B cell (primary cell): Measurements from ENCODE around the gene FBXO2. TPM values are rescaled to one million over a fixed set of nuclear protein-coding genes. Genes with fewer than 3 reads are reported as not detected.

Experiments
- ATAC-seq: fragments of 200-7000 bp; cut with Tn5 transposase; one replicate; pipeline ENCODE4 v1.10.0; 2021; ENCODE audit warnings: low read depth, mild to moderate bottlenecking, moderate number of reproducible peaks, moderate library complexity
- CTCF ChIA-PET: fragments of 350-600 bp; sonication (Branson Sonifier 250); formaldehyde crosslinking; loops from one replicate; lab custom pipeline; 2021; ENCODE audit warnings: antibody characterized with exemption, inconsistent platforms; lab: Charles Lee
- POLR2A ChIA-PET: fragments of 350-600 bp; sonication (Branson Sonifier 250); formaldehyde crosslinking; loops from one replicate; lab custom pipeline; 2021; ENCODE audit warnings: antibody characterized with exemption; lab: Charles Lee
- DNase-seq: peaks from one replicate; pipeline ENCODE4 v3.0.0; 2013
- H2AFZ ChIP-seq: 2 replicates; pipeline ENCODE4 v1.6.1; 2012; ENCODE audit warnings: mild to moderate bottlenecking, low read depth, low read length; ENCODE audit not compliant: insufficient read depth, poor library complexity, severe bottlenecking
- H3K27ac ChIP-seq, 2 donors: 1 replicate in 1 of 2; 2 replicates in 1 of 2; pipeline ENCODE4 v1.5.1; 2012 to 2013; ENCODE audit warnings: low read length in 2 of 2, mild to moderate bottlenecking in 2 of 2, moderate library complexity in 1 of 2
- H3K27me3 ChIP-seq, 4 experiments: fragments of 200-600 bp in 1 of 4; sonication (generic) in 1 of 4; replicated peaks in 1 of 4; 1 replicate in 2 of 4; 2 replicates in 2 of 4; pipeline versions ENCODE4 v1.6.1 to v1.7.0; 2013 to 2016; ENCODE audit warnings: low read length in 3 of 4, mild to moderate bottlenecking in 2 of 4, mixed read lengths in 1 of 4, moderate library complexity in 1 of 4; ENCODE audit not compliant: insufficient read depth in 4 of 4, control insufficient read depth in 3 of 4; ENCODE audit errors: control extremely low read depth in 1 of 4
- H3K36me3 ChIP-seq, 2 experiments: replicated peaks in 1 of 2; 1 replicate in 1 of 2; 2 replicates in 1 of 2; pipeline versions ENCODE4 v1.6.1 to v1.7.1; 2013; ENCODE audit warnings: low read length in 1 of 2; ENCODE audit not compliant: insufficient read depth in 2 of 2, control insufficient read depth in 1 of 2; ENCODE audit errors: control extremely low read depth in 1 of 2, extremely low read depth in 1 of 2
- H3K4me1 ChIP-seq, 2 donors: fragments of 200-600 bp in 1 of 2; sonication (generic) in 1 of 2; 1 replicate in 1 of 2; 2 replicates in 1 of 2; pipeline versions ENCODE4 v1.5.1 to v1.6.1; 2013 to 2017; ENCODE audit warnings: low read length in 2 of 2; ENCODE audit not compliant: control insufficient read depth in 2 of 2, insufficient read depth in 2 of 2
- H3K4me2 ChIP-seq: replicated peaks from 2 replicates; pipeline ENCODE3; 2012; ENCODE audit warnings: mild to moderate bottlenecking, low read depth, low read length; ENCODE audit not compliant: poor library complexity, severe bottlenecking
- H3K4me3 ChIP-seq, 5 experiments: fragments of 200-600 bp in 1 of 5; sonication (generic) in 1 of 5; 1 replicate in 3 of 5; 2 replicates in 2 of 5; pipeline versions ENCODE4 v1.5.1 to v1.7.0; 2011 to 2016; ENCODE audit warnings: low read length in 4 of 5, mild to moderate bottlenecking in 4 of 5, low read depth in 2 of 5, control low read depth in 1 of 5, moderate library complexity in 1 of 5; ENCODE audit not compliant: insufficient read depth in 1 of 5; ENCODE audit errors: control extremely low read depth in 1 of 5, extremely low read depth in 1 of 5
- H3K79me2 ChIP-seq: fragments of 200-600 bp; sonication (generic); one replicate; pipeline ENCODE4 v1.6.0; 2016; ENCODE audit warnings: low read length; ENCODE audit not compliant: control insufficient read depth, insufficient read depth
- H3K9ac ChIP-seq: fragments of 200-600 bp; sonication (generic); 2 replicates; pipeline ENCODE4 v1.6.1; 2017; ENCODE audit warnings: mild to moderate bottlenecking, low read length, moderate library complexity
- H3K9me3 ChIP-seq, 3 donors: one replicate each; pipeline versions ENCODE4 v1.6.1 to v1.7.1; 2013; ENCODE audit warnings: low read length in 2 of 3; ENCODE audit not compliant: control insufficient read depth in 2 of 3, insufficient read depth in 1 of 3; ENCODE audit errors: control extremely low read depth in 1 of 3
- H4K20me1 ChIP-seq: 2 replicates; pipeline ENCODE4 v1.6.0; 2012; ENCODE audit warnings: mild to moderate bottlenecking, low read length; ENCODE audit not compliant: insufficient read depth, control insufficient read depth, poor library complexity, severe bottlenecking
- H3K27ac Mint-ChIP-seq: one replicate; pipeline ENCODE4 v1.8.0; 2021; ENCODE audit warnings: mixed read lengths
- H3K27me3 Mint-ChIP-seq: one replicate; pipeline ENCODE4 v1.8.0; 2021; ENCODE audit warnings: mixed read lengths
- H3K4me1 Mint-ChIP-seq: one replicate; pipeline ENCODE4 v1.8.0; 2021; ENCODE audit warnings: mixed read lengths
- H3K4me3 Mint-ChIP-seq: one replicate; pipeline ENCODE4 v1.8.0; 2021; ENCODE audit warnings: mixed read lengths
- H3K9me3 Mint-ChIP-seq: one replicate; pipeline ENCODE4 v1.8.0; 2022; ENCODE audit warnings: mixed read lengths; ENCODE audit not compliant: insufficient read depth
- EZH2 ChIP-seq: IDR thresholded peaks from 2 replicates; pipeline ENCODE4 v1.6.1; 2012; ENCODE audit warnings: borderline replicate concordance, low read depth, mild to moderate bottlenecking, moderate library complexity, low read length; ENCODE audit not compliant: insufficient read depth, poor library complexity, severe bottlenecking
- WGBS: methylation state at CpG from one replicate; pipeline ENCODE4 v1.1.5; 2013; ENCODE audit warnings: missing lambda C conversion rate; ENCODE audit not compliant: insufficient coverage; 5-methylcytosine and 5-hydroxymethylcytosine counted together
- intact Hi-C: fragments of 100-400 bp; cut with micrococcal nuclease; formaldehyde crosslinking; loops from one replicate; pipeline ENCODE4 v1.10.0; 2022
- polyA plus RNA-seq: library from polyadenylated mRNA; depleted of rRNA; stranded (reverse); fragments of >200 nt; gene quantifications from 2 replicates; pipeline ENCODE4 v1.2.3, GENCODE V29; 2012
- total RNA-seq, 2 donors: library from RNA; stranded (reverse); fragments of 120-200 nt in 1 of 2; gene quantifications; 1 replicate in 1 of 2; 2 replicates in 1 of 2; pipeline versions ENCODE4 v1.2.3 to v1.2.4, GENCODE V29; 2013 to 2022
- TF ChIP-seq, protein P1 (sequence below): fragments of 200-600 bp; IDR thresholded peaks from one replicate; pipeline ENCODE4 v1.8.0; 2022; ENCODE audit warnings: antibody characterized with exemption, mild to moderate bottlenecking

FBXO2 gene
- total and polyA plus RNA-seq, 2 donors (not counting 1 experiment from before 2014, with no cell fraction given): 9.6 TPM

DNA sequence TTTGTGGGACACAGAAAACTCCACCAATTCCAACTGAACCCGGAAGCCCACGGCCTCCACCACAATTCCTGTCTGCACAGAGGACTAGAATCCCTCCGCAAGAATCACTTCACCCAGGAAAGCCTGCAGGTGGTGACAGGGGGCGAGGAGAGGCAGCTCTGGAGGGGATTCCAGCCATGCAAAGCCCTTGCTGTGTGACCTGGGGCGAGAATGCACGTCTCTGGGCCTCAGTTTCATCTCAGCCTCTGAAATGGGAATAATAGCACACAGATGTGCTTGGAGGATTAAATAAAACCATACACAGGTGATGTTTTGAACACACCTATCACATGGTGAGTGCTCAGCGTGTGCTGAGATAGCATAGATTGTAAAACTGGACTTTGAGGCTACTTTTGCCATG, 14.1 kb downstream of the FBXO2 start:
- H3K27me3 ChIP-seq: peaks cover 0 to 12% (median 1%) of the 10 kb centered on the region in 4 experiments
- POLR2A ChIA-PET: no interaction called here

DNA sequence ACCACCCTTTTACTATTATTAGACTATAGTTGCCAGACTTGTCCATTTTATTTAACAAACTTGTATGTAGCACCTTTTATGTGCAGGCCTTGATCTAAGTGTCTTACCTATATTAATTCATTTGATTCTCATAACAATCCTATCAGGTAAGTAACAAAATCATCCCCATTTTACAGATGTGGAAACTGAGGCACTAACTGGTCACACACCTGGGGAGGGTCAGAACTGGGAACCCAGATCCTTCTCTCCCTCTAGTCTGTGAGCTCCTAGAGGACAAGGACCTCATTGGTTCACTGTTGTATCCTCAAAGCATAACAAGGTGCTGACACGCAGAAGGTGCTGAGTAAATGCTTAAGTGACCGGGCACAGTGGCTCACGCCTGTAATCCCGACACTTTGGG, 14.9 kb downstream of the FBXO2 start:
- ATAC-seq: no peak
- Histone ChIP-seq H3K4me1 (peaks cover 6 to 8% of the 10 kb centered on the region in 2 donors), H2AFZ (no peak overlapping the region), H4K20me1 (no peaks in the 10 kb centered on the region), H3K4me3 (no peak overlapping the region), H3K9me3 (peaks cover 0 to 3% (median 0%) of the 10 kb centered on the region in 3 donors), H3K4me2 (no peak overlapping the region), H3K27ac (no peak overlapping the region), H3K9ac (no peak overlapping the region), H3K27me3 (peaks cover 0 to 12% (median 1%) of the 10 kb centered on the region in 4 experiments), H3K79me2 (no peaks in the 10 kb centered on the region), H3K36me3 (no peaks in the 10 kb centered on the region)
- Mint-ChIP-seq H3K4me1 (peaks cover 9% of the 10 kb centered on the region), H3K27ac (no peak overlapping the region), H3K4me3 (no peak overlapping the region), H3K9me3 (no peaks in the 10 kb centered on the region), H3K27me3 (peaks cover 20% of the 10 kb centered on the region)
- CTCF ChIA-PET: interaction anchor here (0.7 to 4.0 kb wide), 4 partner anchors 398 to 602 kb away, joined by 3 to 16 read pairs (median 6); no protein-coding TSS in a partner anchor
- POLR2A ChIA-PET: no interaction called here
- WGBS: 86% methylated on average over 4 of the region's 4 CpGs
- no peak for DNase-seq
- intact Hi-C loops: no loop called here
- TF ChIP-seq EZH2: no peak
- TF ChIP-seq, protein P1, sequence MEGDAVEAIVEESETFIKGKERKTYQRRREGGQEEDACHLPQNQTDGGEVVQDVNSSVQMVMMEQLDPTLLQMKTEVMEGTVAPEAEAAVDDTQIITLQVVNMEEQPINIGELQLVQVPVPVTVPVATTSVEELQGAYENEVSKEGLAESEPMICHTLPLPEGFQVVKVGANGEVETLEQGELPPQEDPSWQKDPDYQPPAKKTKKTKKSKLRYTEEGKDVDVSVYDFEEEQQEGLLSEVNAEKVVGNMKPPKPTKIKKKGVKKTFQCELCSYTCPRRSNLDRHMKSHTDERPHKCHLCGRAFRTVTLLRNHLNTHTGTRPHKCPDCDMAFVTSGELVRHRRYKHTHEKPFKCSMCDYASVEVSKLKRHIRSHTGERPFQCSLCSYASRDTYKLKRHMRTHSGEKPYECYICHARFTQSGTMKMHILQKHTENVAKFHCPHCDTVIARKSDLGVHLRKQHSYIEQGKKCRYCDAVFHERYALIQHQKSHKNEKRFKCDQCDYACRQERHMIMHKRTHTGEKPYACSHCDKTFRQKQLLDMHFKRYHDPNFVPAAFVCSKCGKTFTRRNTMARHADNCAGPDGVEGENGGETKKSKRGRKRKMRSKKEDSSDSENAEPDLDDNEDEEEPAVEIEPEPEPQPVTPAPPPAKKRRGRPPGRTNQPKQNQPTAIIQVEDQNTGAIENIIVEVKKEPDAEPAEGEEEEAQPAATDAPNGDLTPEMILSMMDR: no peak

More for the DNA sequence above, 14.1 kb downstream of the FBXO2 start:
- Mint-ChIP-seq H3K4me3 (no peak overlapping the region), H3K4me1 (peaks cover 3% of the 10 kb centered on the region), H3K27ac (no peak overlapping the region), H3K9me3 (no peaks in the 10 kb centered on the region), H3K27me3 (peaks cover 17% of the 10 kb centered on the region)
- peaks cover 0 to 1% of the 10 kb centered on the region in 2 donors for H3K4me1 ChIP-seq
- TF ChIP-seq, protein P1: no peak
- no peak for TF ChIP-seq EZH2
- DNase-seq (no peak), ATAC-seq (no peak)
- CTCF ChIA-PET: interaction anchor here (6.0 to 18.9 kb wide), 2 partner anchors 83 to 399 kb away, joined by 106 to 231 read pairs; no protein-coding TSS in a partner anchor
- H3K4me2 ChIP-seq: no peak overlapping the region
- no peak overlapping the region for H3K9ac ChIP-seq
- H3K9me3 ChIP-seq: peaks cover 0 to 3% (median 0%) of the 10 kb centered on the region in 3 donors
- no peaks in the 10 kb centered on the region for H3K36me3 ChIP-seq
- no peaks in the 10 kb centered on the region for H4K20me1 ChIP-seq
- no peaks in the 10 kb centered on the region for H3K79me2 ChIP-seq
- intact Hi-C loops: loop anchor here (10.0 kb wide), 1 partner anchor 165 kb away; the partner anchor contains the start of gene DISP3
- WGBS: 60% methylated on average over 4 of the region's 7 CpGs
- no peak overlapping the region for H2AFZ ChIP-seq
- no peak overlapping the region for H3K27ac ChIP-seq
- H3K4me3 ChIP-seq: no peak overlapping the region
